ENCODE results near the gene TTLL11.
"Not testable (repeated sequence)": the region's sequence is repeated elsewhere in the genome, so short reads cannot be mapped to it uniquely, and the experiment has no call there.

TTLL11 gene

DNA sequence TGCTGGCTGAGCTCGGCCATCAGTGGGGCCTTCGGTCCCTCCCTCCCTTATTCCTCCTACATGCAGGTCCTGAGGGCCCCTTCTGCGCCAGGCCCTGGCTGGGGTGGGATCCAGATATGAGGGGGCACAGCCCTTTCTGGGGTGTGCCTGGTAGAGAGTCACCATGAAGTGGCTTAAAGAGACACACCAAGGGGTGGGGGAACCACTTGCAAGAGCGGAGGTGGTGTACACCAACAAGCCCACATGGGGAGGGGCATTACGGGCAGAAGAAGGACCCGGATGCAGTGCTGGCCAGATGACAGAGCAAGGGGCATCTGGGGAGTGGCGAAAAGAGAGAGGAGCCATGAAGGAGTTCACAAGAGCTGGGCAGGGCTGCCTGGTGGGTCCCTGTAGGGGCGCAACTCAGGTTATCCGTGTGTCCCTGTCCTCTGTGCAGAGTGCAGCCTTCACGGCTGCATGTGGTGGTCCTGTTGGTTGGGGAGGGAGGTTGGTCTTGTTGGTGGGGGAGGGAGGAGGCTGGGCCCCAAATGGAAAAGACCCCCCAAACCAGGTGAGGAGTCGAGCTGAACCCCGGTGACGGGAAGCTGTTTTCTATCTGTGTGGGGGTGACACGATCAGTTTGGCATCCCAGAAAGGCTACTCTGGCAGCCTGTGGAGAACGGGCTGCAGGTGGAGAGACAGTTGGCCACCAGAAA, 283.6 kb downstream of the TTLL11 start:
- no peak overlapping the region for H3K27ac Mint-ChIP-seq
- no peaks in the 10 kb centered on the region for H3K36me3 Mint-ChIP-seq
- H3K9me3 Mint-ChIP-seq, result peaks cover 3% of the 10 kb centered on the region
- no peak overlapping the region for H3K4me3 Mint-ChIP-seq
- DNase-seq (ENCODE audit: low spot score in 2 of 2) (no peak), ATAC-seq (no peak)
- H3K4me1 Mint-ChIP-seq, result no peaks in the 10 kb centered on the region

DNA sequence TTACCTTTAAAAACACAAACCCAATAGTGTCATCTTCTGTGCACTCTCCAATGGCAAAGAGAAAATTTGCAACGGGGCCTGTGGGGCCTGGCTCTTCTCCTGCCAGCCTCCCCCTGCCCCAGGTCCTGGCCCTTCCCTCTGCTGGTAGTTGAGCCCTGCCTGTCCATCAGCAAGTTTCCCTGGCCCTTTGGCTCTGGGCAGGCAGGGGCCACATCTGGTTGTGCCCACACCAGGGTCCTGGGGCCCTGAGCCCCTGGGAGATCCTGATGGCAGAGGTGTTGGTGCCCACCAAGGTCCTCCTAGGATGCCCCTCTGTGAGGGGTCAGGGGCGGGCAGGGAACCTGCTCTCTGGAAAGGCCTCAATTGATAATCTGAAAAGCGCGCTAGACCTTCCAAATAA, 284.3 kb downstream of the TTLL11 start:
- DNase-seq (ENCODE audit: low spot score in 2 of 2), result no peak
- H3K27ac Mint-ChIP-seq, result no peak overlapping the region
- no peak overlapping the region for H3K4me3 Mint-ChIP-seq

GRCh38 chr9:121807823-121808278, 285.3 kb downstream of the TTLL11 start:
- Mint-ChIP-seq H3K4me1 (no peaks in the 10 kb centered on the region), H3K27ac (no peak overlapping the region), H3K4me3 (no peak overlapping the region), H3K9me3 (peaks cover 5% of the 10 kb centered on the region), H3K36me3 (no peaks in the 10 kb centered on the region)
- no peak for ATAC-seq
- no peak for DNase-seq (ENCODE audit: low spot score in 2 of 2)

More for the DNA sequence above, 284.3 kb downstream of the TTLL11 start:
- no peaks in the 10 kb centered on the region for H3K4me1 Mint-ChIP-seq
- no peak for ATAC-seq
- peaks cover 5% of the 10 kb centered on the region for H3K9me3 Mint-ChIP-seq
- H3K36me3 Mint-ChIP-seq, result no peaks in the 10 kb centered on the region

GRCh38 chr9:121807069-121807822, 285.9 kb downstream of the TTLL11 start:
- H3K9me3 Mint-ChIP-seq, result peaks cover 5% of the 10 kb centered on the region
- H3K27ac Mint-ChIP-seq, result no peak overlapping the region
- no peak for DNase-seq (ENCODE audit: low spot score in 2 of 2)
- no peak overlapping the region for H3K4me3 Mint-ChIP-seq
- ATAC-seq, result peak; percentile 63
- H3K4me1 Mint-ChIP-seq, result no peaks in the 10 kb centered on the region
- no peaks in the 10 kb centered on the region for H3K36me3 Mint-ChIP-seq

DNA sequence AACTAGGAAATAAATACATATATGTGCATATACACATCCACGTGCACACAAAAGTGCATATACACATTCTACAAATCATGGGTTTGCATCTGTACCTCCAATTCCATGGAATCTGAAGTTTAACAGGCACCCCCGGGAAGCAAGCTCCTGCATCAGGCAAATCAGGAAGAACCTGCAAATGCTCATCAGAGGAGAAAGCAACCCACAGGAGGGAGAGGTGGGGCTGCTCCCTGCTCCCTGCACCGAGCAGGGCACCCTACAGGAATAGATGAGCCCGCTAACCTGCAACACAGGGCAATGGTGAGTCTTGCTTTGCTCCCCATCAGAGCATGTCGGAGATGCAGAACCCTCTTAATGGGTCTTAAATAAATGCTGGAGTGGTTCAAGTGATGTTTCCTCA, 290.4 kb downstream of the TTLL11 start:
- ATAC-seq (no peak), DNase-seq (ENCODE audit: low spot score in 2 of 2) (no peak)
- H3K27ac Mint-ChIP-seq, result no peak overlapping the region
- H3K9me3 Mint-ChIP-seq, result peaks cover 5% of the 10 kb centered on the region
- no peaks in the 10 kb centered on the region for H3K36me3 Mint-ChIP-seq
- H3K4me3 Mint-ChIP-seq, result no peak overlapping the region
- no peaks in the 10 kb centered on the region for H3K4me1 Mint-ChIP-seq

GRCh38 chr9:121801579-121801978, 291.5 kb downstream of the TTLL11 start:
- ATAC-seq (no peak), DNase-seq (ENCODE audit: low spot score in 2 of 2) (no peak)
- H3K9me3 Mint-ChIP-seq, result peaks cover 5% of the 10 kb centered on the region
- H3K4me3 Mint-ChIP-seq, result no peak overlapping the region
- H3K27ac Mint-ChIP-seq, result no peak overlapping the region
- no peaks in the 10 kb centered on the region for H3K4me1 Mint-ChIP-seq
- no peaks in the 10 kb centered on the region for H3K36me3 Mint-ChIP-seq

DNA sequence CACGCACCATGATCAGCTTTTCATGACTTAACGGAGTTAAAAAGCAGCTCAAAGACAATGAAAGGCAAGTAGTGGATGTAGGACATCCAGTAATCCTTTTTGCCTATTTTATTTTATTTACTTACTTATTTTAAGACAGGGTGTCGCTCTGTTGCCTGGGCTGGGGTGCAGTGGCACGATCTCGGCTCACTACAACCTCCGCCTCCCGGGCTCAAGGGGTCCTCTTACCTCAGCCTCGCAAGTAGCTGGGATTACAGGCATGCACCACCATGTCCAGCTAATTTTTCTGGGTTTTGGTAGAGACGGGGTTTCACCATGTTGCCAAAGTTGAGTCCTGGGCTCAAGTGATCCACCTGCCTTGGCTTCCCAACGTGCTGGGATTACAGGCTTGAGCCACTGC, 292.7 kb downstream of the TTLL11 start:
- Mint-ChIP-seq H3K9me3 (peaks cover 5% of the 10 kb centered on the region), H3K36me3 (no peaks in the 10 kb centered on the region), H3K4me3 (no peak overlapping the region), H3K4me1 (no peaks in the 10 kb centered on the region), H3K27ac (no peak overlapping the region)
- DNase-seq (ENCODE audit: low spot score in 2 of 2) (no peak), ATAC-seq (no peak)

DNA sequence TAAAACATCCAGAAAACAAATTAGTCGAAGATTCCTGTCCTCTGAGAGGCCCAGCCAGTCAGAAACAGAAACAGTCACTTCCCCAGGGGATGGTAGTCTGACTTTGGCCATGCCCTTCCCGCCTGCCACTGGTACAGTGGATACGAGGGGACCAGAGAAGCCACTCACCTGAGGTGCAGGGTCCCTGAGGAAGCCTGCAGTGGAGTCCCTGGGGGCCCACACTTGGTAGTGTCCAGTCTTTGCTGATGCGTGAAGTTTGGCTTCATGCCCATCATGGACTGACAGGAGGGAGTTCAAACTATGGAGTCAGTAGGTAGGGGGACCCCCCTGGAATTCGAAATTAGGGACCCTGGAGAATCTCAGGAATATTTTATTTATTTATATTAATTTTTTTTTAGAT, 294.2 kb downstream of the TTLL11 start:
- Mint-ChIP-seq H3K4me3 (no peak overlapping the region), H3K27ac (no peak overlapping the region), H3K36me3 (no peaks in the 10 kb centered on the region), H3K4me1 (no peaks in the 10 kb centered on the region), H3K9me3 (peaks cover under 1% of the 10 kb centered on the region)
- no peak for ATAC-seq
- DNase-seq (ENCODE audit: low spot score in 2 of 2), result no peak

GRCh38 chr9:121797081-121797480, 296.0 kb downstream of the TTLL11 start:
- no peak for ATAC-seq
- no peak overlapping the region for H3K4me3 Mint-ChIP-seq
- H3K36me3 Mint-ChIP-seq, result no peaks in the 10 kb centered on the region
- no peaks in the 10 kb centered on the region for H3K9me3 Mint-ChIP-seq
- DNase-seq (ENCODE audit: low spot score in 2 of 2), result no peak
- H3K4me1 Mint-ChIP-seq, result no peaks in the 10 kb centered on the region
- no peak overlapping the region for H3K27ac Mint-ChIP-seq

- not testable (repeated sequence) for H3K4me1 Mint-ChIP-seq; DNase-seq (ENCODE audit: low spot score in 2 of 2); H3K36me3 Mint-ChIP-seq; H3K27ac Mint-ChIP-seq; ATAC-seq; H3K9me3 Mint-ChIP-seq; H3K4me3 Mint-ChIP-seq
These were observed 298.8 kb downstream of the TTLL11 start for GRCh38 chr9:121794334-121794733.

GRCh38 chr9:121792476-121792875, 300.6 kb downstream of the TTLL11 start:
- H3K36me3 Mint-ChIP-seq; H3K27ac Mint-ChIP-seq; H3K9me3 Mint-ChIP-seq; H3K4me3 Mint-ChIP-seq; ATAC-seq; H3K4me1 Mint-ChIP-seq; DNase-seq (ENCODE audit: low spot score in 2 of 2): not testable (repeated sequence)

DNA sequence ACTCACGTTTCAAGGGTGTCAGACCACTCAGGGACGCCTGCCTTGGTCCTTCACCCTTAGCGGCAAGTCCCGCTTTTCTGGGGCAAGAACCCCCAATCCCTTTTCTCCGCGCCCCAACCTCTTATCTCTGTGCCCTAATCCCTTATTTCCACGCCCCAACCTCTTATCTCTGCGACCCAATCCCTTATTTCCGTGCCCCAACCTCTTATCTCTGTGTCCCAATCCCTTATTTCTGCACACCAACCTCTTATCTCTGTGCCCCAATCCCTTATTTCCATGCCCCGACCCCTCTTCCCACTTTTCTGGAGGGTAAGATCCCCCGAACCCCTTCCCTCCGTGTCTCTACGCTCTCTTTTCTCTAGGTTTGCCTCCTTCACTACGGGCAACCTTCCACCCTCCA, 302.3 kb downstream of the TTLL11 start:
- ATAC-seq (no peak), DNase-seq (ENCODE audit: low spot score in 2 of 2) (no peak)
- Mint-ChIP-seq H3K4me3 (no peak overlapping the region), H3K4me1 (no peaks in the 10 kb centered on the region), H3K27ac (no peak overlapping the region), H3K9me3 (no peaks in the 10 kb centered on the region), H3K36me3 (no peaks in the 10 kb centered on the region)

DNA sequence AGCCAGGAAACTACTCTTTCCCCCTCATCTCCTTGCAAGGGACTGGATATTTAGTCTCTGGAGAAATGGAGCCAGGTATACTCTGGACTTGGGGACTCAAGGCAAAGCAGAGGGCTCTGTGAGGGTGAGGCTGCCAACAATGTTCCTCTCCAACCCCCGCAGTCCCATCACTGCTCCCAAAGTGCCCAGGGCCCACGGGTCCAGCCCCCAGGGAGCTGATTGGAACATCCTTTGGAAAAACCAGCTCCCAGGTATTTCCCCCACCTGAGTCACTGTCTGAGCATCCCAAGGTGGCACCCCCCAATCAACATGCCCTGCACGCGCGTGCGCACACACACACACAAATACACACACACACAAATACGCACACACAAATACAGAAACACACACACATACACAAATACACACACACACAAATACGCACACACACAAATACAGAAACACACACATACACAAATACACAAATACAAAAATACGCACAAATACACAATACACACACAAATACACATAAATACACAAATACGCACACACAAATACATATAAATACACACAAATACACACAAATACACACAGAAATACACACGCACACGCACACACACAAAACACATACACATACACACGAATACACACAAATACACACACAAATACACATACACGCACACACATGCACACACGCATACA, 304.3 kb downstream of the TTLL11 start:
- DNase-seq (ENCODE audit: low spot score in 2 of 2) (no peak), ATAC-seq (no peak)
- no peaks in the 10 kb centered on the region for H3K9me3 Mint-ChIP-seq
- H3K4me3 Mint-ChIP-seq, result no peak overlapping the region
- peaks cover 4% of the 10 kb centered on the region for H3K4me1 Mint-ChIP-seq
- no peak overlapping the region for H3K27ac Mint-ChIP-seq
- no peaks in the 10 kb centered on the region for H3K36me3 Mint-ChIP-seq

GRCh38 chr9:121786998-121787422, 306.1 kb downstream of the TTLL11 start:
- Mint-ChIP-seq H3K4me1 (peaks cover 7% of the 10 kb centered on the region), H3K9me3 (no peaks in the 10 kb centered on the region), H3K36me3 (no peaks in the 10 kb centered on the region), H3K27ac (no peak overlapping the region), H3K4me3 (no peak overlapping the region)
- no peak for ATAC-seq
- no peak for DNase-seq (ENCODE audit: low spot score in 2 of 2)

DNA sequence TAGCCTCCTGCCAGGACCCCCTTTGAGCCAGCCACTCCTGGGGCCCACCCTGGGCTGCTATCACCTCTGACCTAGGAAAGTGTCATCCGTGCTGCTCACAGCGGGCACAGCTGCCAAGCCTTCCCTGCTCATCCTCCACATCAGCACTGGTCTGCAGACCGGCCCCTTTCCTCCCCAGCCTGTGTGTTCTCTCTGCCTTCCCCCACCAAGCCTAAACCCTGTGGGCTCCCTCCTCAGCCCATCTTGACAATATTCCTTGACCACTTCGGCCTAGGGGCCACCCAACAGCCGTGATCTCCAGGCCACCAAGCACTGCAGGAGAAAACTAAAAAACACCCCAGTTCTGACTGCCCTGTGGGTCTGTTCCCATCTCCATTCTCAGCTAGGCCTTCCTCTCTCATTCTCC, 306.6 kb downstream of the TTLL11 start:
- Mint-ChIP-seq H3K4me3 (no peak overlapping the region), H3K36me3 (no peaks in the 10 kb centered on the region), H3K4me1 (peaks cover 7% of the 10 kb centered on the region), H3K27ac (no peak overlapping the region), H3K9me3 (no peaks in the 10 kb centered on the region)
- DNase-seq (ENCODE audit: low spot score in 2 of 2) (no peak), ATAC-seq (no peak)

All from stimulated activated effector memory CD8-positive, alpha-beta T cell treated with anti-CD3 and anti-CD28 coated beads, Interleukin-12 subunit alpha, Interleukin-12 subunit beta, amount 100 ng/mL, for 72 hours (primary cell).